B cell (primary cell): ENCODE results near the gene TMEM150A. TPM values are rescaled to one million over a fixed set of nuclear protein-coding genes. Genes with fewer than 3 reads are reported as not detected.
"Not testable (repeated sequence)": the region's sequence is repeated elsewhere in the genome, so short reads cannot be mapped to it uniquely, and the experiment has no call there.

ENCODE experiments used
- ATAC-seq: fragments of 200-7000 bp; cut with Tn5 transposase; one replicate; pipeline ENCODE4 v1.10.0; 2021; ENCODE audit warnings: low read depth, mild to moderate bottlenecking, moderate number of reproducible peaks, moderate library complexity
- CTCF ChIA-PET: fragments of 350-600 bp; sonication (Branson Sonifier 250); formaldehyde crosslinking; loops from one replicate; lab custom pipeline; 2021; ENCODE audit warnings: antibody characterized with exemption, inconsistent platforms; lab: Charles Lee
- POLR2A ChIA-PET: fragments of 350-600 bp; sonication (Branson Sonifier 250); formaldehyde crosslinking; loops from one replicate; lab custom pipeline; 2021; ENCODE audit warnings: antibody characterized with exemption; lab: Charles Lee
- DNase-seq: peaks from one replicate; pipeline ENCODE4 v3.0.0; 2013
- H2AFZ ChIP-seq: 2 replicates; pipeline ENCODE4 v1.6.1; 2012; ENCODE audit warnings: mild to moderate bottlenecking, low read depth, low read length; ENCODE audit not compliant: insufficient read depth, poor library complexity, severe bottlenecking
- H3K27ac ChIP-seq, 2 donors: 1 replicate in 1 of 2; 2 replicates in 1 of 2; pipeline ENCODE4 v1.5.1; 2012 to 2013; ENCODE audit warnings: low read length in 2 of 2, mild to moderate bottlenecking in 2 of 2, moderate library complexity in 1 of 2
- H3K27me3 ChIP-seq, 4 experiments: fragments of 200-600 bp in 1 of 4; sonication (generic) in 1 of 4; replicated peaks in 1 of 4; 1 replicate in 2 of 4; 2 replicates in 2 of 4; pipeline versions ENCODE4 v1.6.1 to v1.7.0; 2013 to 2016; ENCODE audit warnings: low read length in 3 of 4, mild to moderate bottlenecking in 2 of 4, mixed read lengths in 1 of 4, moderate library complexity in 1 of 4; ENCODE audit not compliant: insufficient read depth in 4 of 4, control insufficient read depth in 3 of 4; ENCODE audit errors: control extremely low read depth in 1 of 4
- H3K36me3 ChIP-seq, 2 experiments: replicated peaks in 1 of 2; 1 replicate in 1 of 2; 2 replicates in 1 of 2; pipeline versions ENCODE4 v1.6.1 to v1.7.1; 2013; ENCODE audit warnings: low read length in 1 of 2; ENCODE audit not compliant: insufficient read depth in 2 of 2, control insufficient read depth in 1 of 2; ENCODE audit errors: control extremely low read depth in 1 of 2, extremely low read depth in 1 of 2
- H3K4me1 ChIP-seq, 2 donors: fragments of 200-600 bp in 1 of 2; sonication (generic) in 1 of 2; 1 replicate in 1 of 2; 2 replicates in 1 of 2; pipeline versions ENCODE4 v1.5.1 to v1.6.1; 2013 to 2017; ENCODE audit warnings: low read length in 2 of 2; ENCODE audit not compliant: control insufficient read depth in 2 of 2, insufficient read depth in 2 of 2
- H3K4me2 ChIP-seq: replicated peaks from 2 replicates; pipeline ENCODE3; 2012; ENCODE audit warnings: mild to moderate bottlenecking, low read depth, low read length; ENCODE audit not compliant: poor library complexity, severe bottlenecking
- H3K4me3 ChIP-seq, 5 experiments: fragments of 200-600 bp in 1 of 5; sonication (generic) in 1 of 5; 1 replicate in 3 of 5; 2 replicates in 2 of 5; pipeline versions ENCODE4 v1.5.1 to v1.7.0; 2011 to 2016; ENCODE audit warnings: low read length in 4 of 5, mild to moderate bottlenecking in 4 of 5, low read depth in 2 of 5, control low read depth in 1 of 5, moderate library complexity in 1 of 5; ENCODE audit not compliant: insufficient read depth in 1 of 5; ENCODE audit errors: control extremely low read depth in 1 of 5, extremely low read depth in 1 of 5
- H3K79me2 ChIP-seq: fragments of 200-600 bp; sonication (generic); one replicate; pipeline ENCODE4 v1.6.0; 2016; ENCODE audit warnings: low read length; ENCODE audit not compliant: control insufficient read depth, insufficient read depth
- H3K9ac ChIP-seq: fragments of 200-600 bp; sonication (generic); 2 replicates; pipeline ENCODE4 v1.6.1; 2017; ENCODE audit warnings: mild to moderate bottlenecking, low read length, moderate library complexity
- H3K9me3 ChIP-seq, 3 donors: one replicate each; pipeline versions ENCODE4 v1.6.1 to v1.7.1; 2013; ENCODE audit warnings: low read length in 2 of 3; ENCODE audit not compliant: control insufficient read depth in 2 of 3, insufficient read depth in 1 of 3; ENCODE audit errors: control extremely low read depth in 1 of 3
- H4K20me1 ChIP-seq: 2 replicates; pipeline ENCODE4 v1.6.0; 2012; ENCODE audit warnings: mild to moderate bottlenecking, low read length; ENCODE audit not compliant: insufficient read depth, control insufficient read depth, poor library complexity, severe bottlenecking
- H3K27ac Mint-ChIP-seq: one replicate; pipeline ENCODE4 v1.8.0; 2021; ENCODE audit warnings: mixed read lengths
- H3K27me3 Mint-ChIP-seq: one replicate; pipeline ENCODE4 v1.8.0; 2021; ENCODE audit warnings: mixed read lengths
- H3K4me1 Mint-ChIP-seq: one replicate; pipeline ENCODE4 v1.8.0; 2021; ENCODE audit warnings: mixed read lengths
- H3K4me3 Mint-ChIP-seq: one replicate; pipeline ENCODE4 v1.8.0; 2021; ENCODE audit warnings: mixed read lengths
- H3K9me3 Mint-ChIP-seq: one replicate; pipeline ENCODE4 v1.8.0; 2022; ENCODE audit warnings: mixed read lengths; ENCODE audit not compliant: insufficient read depth
- EZH2 ChIP-seq: IDR thresholded peaks from 2 replicates; pipeline ENCODE4 v1.6.1; 2012; ENCODE audit warnings: borderline replicate concordance, low read depth, mild to moderate bottlenecking, moderate library complexity, low read length; ENCODE audit not compliant: insufficient read depth, poor library complexity, severe bottlenecking
- WGBS: methylation state at CpG from one replicate; pipeline ENCODE4 v1.1.5; 2013; ENCODE audit warnings: missing lambda C conversion rate; ENCODE audit not compliant: insufficient coverage; 5-methylcytosine and 5-hydroxymethylcytosine counted together
- intact Hi-C: fragments of 100-400 bp; cut with micrococcal nuclease; formaldehyde crosslinking; loops from one replicate; pipeline ENCODE4 v1.10.0; 2022
- polyA plus RNA-seq: library from polyadenylated mRNA; depleted of rRNA; stranded (reverse); fragments of >200 nt; gene quantifications from 2 replicates; pipeline ENCODE4 v1.2.3, GENCODE V29; 2012
- total RNA-seq, 2 donors: library from RNA; stranded (reverse); fragments of 120-200 nt in 1 of 2; gene quantifications; 1 replicate in 1 of 2; 2 replicates in 1 of 2; pipeline versions ENCODE4 v1.2.3 to v1.2.4, GENCODE V29; 2013 to 2022

TMEM150A gene
- total and polyA plus RNA-seq, 2 donors (not counting 1 experiment from before 2014, with no cell fraction given): 23.0 to 26.4 TPM

GRCh38 chr2:85560812-85561279, 41.7 kb downstream of the TMEM150A start:
- Histone ChIP-seq H3K36me3 (peaks cover 0 to 21% of the 10 kb centered on the region in 2 experiments), H4K20me1 (peaks cover 4% of the 10 kb centered on the region), H3K9ac (peak overlapping the region; percentile 97), H3K4me1 (peaks cover 20 to 28% of the 10 kb centered on the region in 2 donors), H3K4me2 (peak overlapping the region; percentile 89), H3K27me3 (no peaks in the 10 kb centered on the region), H3K27ac (peak overlapping the region; percentile 73 to 90), H2AFZ (peak overlapping the region; percentile 97), H3K4me3 (peak overlapping the region; percentile 60 to 96 (median 88)), H3K79me2 (peaks cover 49% of the 10 kb centered on the region), H3K9me3 (no peaks in the 10 kb centered on the region)
- ATAC-seq (no peak), DNase-seq (no peak)
- 14% methylated on average over 12 of the region's 14 CpGs for WGBS
- peak overlapping the region; percentile 99 for H3K4me3 Mint-ChIP-seq
- TF ChIP-seq EZH2: no peak
- POLR2A ChIA-PET: interaction anchor here (0.6 to 2.7 kb wide), 11 partner anchors 20 to 636 kb away, joined by 3 to 19 read pairs (median 6); partner anchors contain the start of genes MAT2A, SH2D6, TGOLN2 and TMEM150A
- intact Hi-C loops: loop anchor here (1.0 to 2.0 kb wide), 7 partner anchors 16 to 207 kb away; partner anchors contain the start of genes ELMOD3, MAT2A, RETSAT and RNF181
- H3K27me3 Mint-ChIP-seq: no peaks in the 10 kb centered on the region
- H3K27ac Mint-ChIP-seq: peak overlapping the region; percentile 99
- H3K4me1 Mint-ChIP-seq: peaks cover 30% of the 10 kb centered on the region
- no peaks in the 10 kb centered on the region for H3K9me3 Mint-ChIP-seq
- CTCF ChIA-PET: interaction anchor here (0.7 to 3.5 kb wide), 10 partner anchors 10 to 261 kb away, joined by 3 to 31 read pairs (median 4); partner anchors contain the start of gene RNF181

- Mint-ChIP-seq H3K4me3 (peak overlapping the region; percentile 99), H3K27ac (peak overlapping the region; percentile 99), H3K4me1 (peaks cover 30% of the 10 kb centered on the region)
- intact Hi-C loops: loop anchor here (2.0 kb wide), 1 partner anchor 140 kb away; no protein-coding TSS in a partner anchor
- ChIA-PET POLR2A (interaction anchor here (0.6 to 2.7 kb wide), 7 partner anchors 21 to 545 kb away, joined by 3 to 19 read pairs (median 7); partner anchors contain the start of genes MAT2A, SH2D6 and TMEM150A), CTCF (interaction anchor here (0.7 to 3.5 kb wide), 9 partner anchors 10 to 260 kb away, joined by 3 to 31 read pairs (median 4); partner anchors contain the start of gene RNF181)
- peak overlapping the region; percentile 97 for H2AFZ ChIP-seq
- H3K4me3 ChIP-seq: peak overlapping the region in 4 of 5 experiments; percentile 60 to 96 (median 91)
- not testable (repeated sequence) for ATAC-seq, DNase-seq, H3K27ac ChIP-seq, H3K9me3 ChIP-seq, H3K27me3 ChIP-seq, H4K20me1 ChIP-seq, H3K9me3 Mint-ChIP-seq, H3K27me3 Mint-ChIP-seq
- H3K36me3 ChIP-seq: peaks cover 0 to 21% of the 10 kb centered on the region in 2 experiments
- H3K4me1 ChIP-seq: peaks cover 20 to 28% of the 10 kb centered on the region in 2 donors
- peak overlapping the region; percentile 97 for H3K9ac ChIP-seq
- WGBS: 85% methylated on average over 8 of the region's 12 CpGs
- peak overlapping the region; percentile 89 for H3K4me2 ChIP-seq
- peaks cover 49% of the 10 kb centered on the region for H3K79me2 ChIP-seq
These were observed 42.1 kb downstream of the TMEM150A start for GRCh38 chr2:85560403-85560726.
